OCI-LY1 (cell line): ENCODE results near the gene METTL25.

ENCODE experiments used
- H2AFZ ChIP-seq: fragments of 200-600 bp; sonication (generic), shearing (Covaris generic); 2 replicates; pipeline ENCODE4 v1.6.0; 2014; ENCODE audit warnings: antibody characterized with exemption, mild to moderate bottlenecking, low read length
- H3F3A ChIP-seq: fragments of 200-600 bp; sonication (generic), shearing (Covaris generic); 2 replicates; pipeline ENCODE4 v1.6.0; 2014; ENCODE audit warnings: mild to moderate bottlenecking, antibody characterized with exemption, low read length, moderate library complexity; ENCODE audit not compliant: insufficient read depth
- H3K27ac ChIP-seq: fragments of 200-600 bp; sonication (generic); 2 replicates; pipeline ENCODE4 v1.5.1; 2014; ENCODE audit warnings: low read length, mixed run types, mild to moderate bottlenecking, low read depth; ENCODE audit not compliant: poor library complexity, severe bottlenecking
- H3K27me3 ChIP-seq: fragments of 200-600 bp; sonication (generic); 2 replicates; pipeline ENCODE4 v1.6.0; 2014; ENCODE audit warnings: antibody characterized with exemption, mild to moderate bottlenecking, low read length, moderate library complexity; ENCODE audit not compliant: insufficient read depth
- H3K36me3 ChIP-seq: fragments of 200-600 bp; sonication (generic); 2 replicates; pipeline ENCODE4 v1.6.1; 2014; ENCODE audit warnings: mild to moderate bottlenecking, antibody characterized with exemption, low read length, moderate library complexity, mixed read lengths; ENCODE audit not compliant: insufficient read depth
- H3K4me1 ChIP-seq: fragments of 200-600 bp; sonication (generic); 2 replicates; pipeline ENCODE4 v1.5.1; 2014; ENCODE audit warnings: mild to moderate bottlenecking, low read length, moderate library complexity; ENCODE audit not compliant: insufficient read depth, severe bottlenecking
- H3K4me2 ChIP-seq: fragments of 200-600 bp; sonication (generic), shearing (Covaris generic); 2 replicates; pipeline ENCODE4 v1.6.1; 2014; ENCODE audit warnings: low read length
- H3K4me3 ChIP-seq: fragments of 200-600 bp; sonication (generic); 2 replicates; pipeline ENCODE4 v1.5.1; 2014; ENCODE audit warnings: low read length, low read depth, mild to moderate bottlenecking, mixed read lengths; ENCODE audit not compliant: poor library complexity, severe bottlenecking
- H3K79me2 ChIP-seq: fragments of 200-600 bp; shearing (Covaris generic); 2 replicates; pipeline ENCODE4 v1.6.1; 2016; ENCODE audit warnings: mixed run types, low read length, mixed read lengths; ENCODE audit not compliant: insufficient read depth
- H3K9ac ChIP-seq: fragments of 200-600 bp; sonication (generic), shearing (Covaris generic); 2 replicates; pipeline ENCODE4 v1.6.1; 2014; ENCODE audit warnings: mild to moderate bottlenecking, low read length, mixed read lengths
- H3K9me2 ChIP-seq: fragments of 200-600 bp; sonication (generic), shearing (Covaris generic); 2 replicates; pipeline ENCODE4 v1.6.1; 2014; ENCODE audit warnings: low read depth, mild to moderate bottlenecking, low read length, mixed read lengths
- H3K9me3 ChIP-seq: fragments of 200-600 bp; shearing (Covaris generic); 2 replicates; pipeline ENCODE4 v1.6.1; 2014; ENCODE audit warnings: low read length, mixed read lengths
- H4K20me1 ChIP-seq: fragments of 200-600 bp; sonication (generic), shearing (Covaris generic); 2 replicates; pipeline ENCODE4 v1.6.0; 2016; ENCODE audit warnings: mild to moderate bottlenecking, low read length; ENCODE audit not compliant: insufficient read depth
- EZH2 ChIP-seq: fragments of 200-600 bp; sonication (generic), shearing (Covaris generic); IDR thresholded peaks from 2 replicates; pipeline ENCODE4 v1.8.0; 2017; ENCODE audit warnings: borderline replicate concordance, mixed run types, mild to moderate bottlenecking, antibody characterized with exemption, low read length, moderate library complexity, mixed read lengths
- TF ChIP-seq, protein P1 (sequence below): fragments of 200-600 bp; sonication (generic), shearing (Covaris generic); IDR thresholded peaks from 2 replicates; pipeline ENCODE4 v1.5.1; 2017; ENCODE audit warnings: mild to moderate bottlenecking, antibody characterized with exemption, low read length, moderate library complexity, mixed read lengths

Gene METTL25

GRCh38 chr12:82436354-82436753 is 78.0 kb downstream of the METTL25 start:
- no peak for TF ChIP-seq EZH2
- TF ChIP-seq, protein P1, sequence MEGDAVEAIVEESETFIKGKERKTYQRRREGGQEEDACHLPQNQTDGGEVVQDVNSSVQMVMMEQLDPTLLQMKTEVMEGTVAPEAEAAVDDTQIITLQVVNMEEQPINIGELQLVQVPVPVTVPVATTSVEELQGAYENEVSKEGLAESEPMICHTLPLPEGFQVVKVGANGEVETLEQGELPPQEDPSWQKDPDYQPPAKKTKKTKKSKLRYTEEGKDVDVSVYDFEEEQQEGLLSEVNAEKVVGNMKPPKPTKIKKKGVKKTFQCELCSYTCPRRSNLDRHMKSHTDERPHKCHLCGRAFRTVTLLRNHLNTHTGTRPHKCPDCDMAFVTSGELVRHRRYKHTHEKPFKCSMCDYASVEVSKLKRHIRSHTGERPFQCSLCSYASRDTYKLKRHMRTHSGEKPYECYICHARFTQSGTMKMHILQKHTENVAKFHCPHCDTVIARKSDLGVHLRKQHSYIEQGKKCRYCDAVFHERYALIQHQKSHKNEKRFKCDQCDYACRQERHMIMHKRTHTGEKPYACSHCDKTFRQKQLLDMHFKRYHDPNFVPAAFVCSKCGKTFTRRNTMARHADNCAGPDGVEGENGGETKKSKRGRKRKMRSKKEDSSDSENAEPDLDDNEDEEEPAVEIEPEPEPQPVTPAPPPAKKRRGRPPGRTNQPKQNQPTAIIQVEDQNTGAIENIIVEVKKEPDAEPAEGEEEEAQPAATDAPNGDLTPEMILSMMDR = no peak
- H3K36me3 ChIP-seq = no peaks in the 10 kb centered on the region
- no peaks in the 10 kb centered on the region for H3F3A ChIP-seq
- H2AFZ ChIP-seq = no peak overlapping the region
- no peak overlapping the region for H3K4me2 ChIP-seq
- H3K27me3 ChIP-seq = no peaks in the 10 kb centered on the region
- H4K20me1 ChIP-seq = no peaks in the 10 kb centered on the region
- H3K9me2 ChIP-seq = no peaks in the 10 kb centered on the region
- H3K9ac ChIP-seq = no peak overlapping the region
- no peaks in the 10 kb centered on the region for H3K9me3 ChIP-seq
- H3K4me1 ChIP-seq = peaks cover 5% of the 10 kb centered on the region
- H3K27ac ChIP-seq = no peak overlapping the region
- no peak overlapping the region for H3K4me3 ChIP-seq
- H3K79me2 ChIP-seq = no peaks in the 10 kb centered on the region

- Histone ChIP-seq H2AFZ (no peak overlapping the region), H3K27me3 (no peaks in the 10 kb centered on the region), H3K4me2 (no peak overlapping the region), H3F3A (no peaks in the 10 kb centered on the region), H3K27ac (no peak overlapping the region), H3K9ac (no peak overlapping the region), H3K79me2 (no peaks in the 10 kb centered on the region), H3K4me1 (peaks cover 5% of the 10 kb centered on the region), H3K36me3 (no peaks in the 10 kb centered on the region), H3K9me3 (no peaks in the 10 kb centered on the region), H3K9me2 (no peaks in the 10 kb centered on the region), H4K20me1 (no peaks in the 10 kb centered on the region), H3K4me3 (no peak overlapping the region)
- TF ChIP-seq, protein P1 = no peak
- TF ChIP-seq EZH2 = no peak
These were observed 79.4 kb downstream of the METTL25 start for GRCh38 chr12:82437744-82438143.

- Histone ChIP-seq H3K4me2 (no peak overlapping the region), H3K27me3 (no peaks in the 10 kb centered on the region), H3F3A (no peaks in the 10 kb centered on the region), H3K79me2 (no peaks in the 10 kb centered on the region), H3K9ac (no peak overlapping the region), H3K27ac (no peak overlapping the region), H3K4me1 (peaks cover 5% of the 10 kb centered on the region), H3K36me3 (no peaks in the 10 kb centered on the region), H3K4me3 (no peak overlapping the region), H4K20me1 (no peaks in the 10 kb centered on the region), H2AFZ (no peak overlapping the region), H3K9me2 (no peaks in the 10 kb centered on the region), H3K9me3 (no peaks in the 10 kb centered on the region)
- TF ChIP-seq, protein P1 = no peak
- no peak for TF ChIP-seq EZH2
These were observed 80.0 kb downstream of the METTL25 start for GRCh38 chr12:82438356-82438755.
